IPS-18c (cell line): ENCODE results near the gene THSD4.

ENCODE experiments used
- H3K4me3 ChIP-seq: 2 replicates; pipeline ENCODE4 v1.7.0; 2013; ENCODE audit warnings: low read depth, mild to moderate bottlenecking, low read length, moderate library complexity; ENCODE audit not compliant: insufficient read depth
- H3K9me3 ChIP-seq: one replicate; pipeline ENCODE4 v1.6.1; 2013; ENCODE audit warnings: mild to moderate bottlenecking, low read length, moderate library complexity; ENCODE audit not compliant: control insufficient read depth, insufficient read depth

THSD4 gene

DNA sequence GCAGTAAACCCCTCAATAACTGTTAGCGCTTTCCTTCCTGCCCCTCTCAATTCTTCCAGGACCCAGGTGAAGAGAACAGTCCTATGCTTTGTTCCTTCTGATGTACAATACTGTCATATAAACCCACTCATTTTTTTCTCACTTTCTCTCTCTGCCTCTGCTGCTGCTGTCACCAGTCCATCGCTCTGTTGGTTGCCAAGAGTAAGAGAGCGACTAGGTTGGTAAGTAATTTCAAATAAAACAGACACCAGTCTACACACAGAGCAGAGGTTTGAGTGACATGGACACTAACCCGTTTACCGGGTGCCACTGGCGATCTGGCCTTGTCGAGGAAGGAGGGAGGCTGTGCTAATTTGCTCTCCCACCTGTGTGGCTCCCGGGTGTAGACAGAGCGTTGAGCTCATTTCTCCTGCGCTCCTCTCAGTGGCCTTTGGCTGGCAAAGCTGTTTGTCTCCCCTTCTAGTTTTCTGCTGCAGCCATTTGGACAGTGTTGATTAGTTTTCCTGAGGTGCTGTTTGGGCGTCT, 215.4 kb downstream of the THSD4 start:
- Histone ChIP-seq H3K4me3 (no peak overlapping the region), H3K9me3 (no peaks in the 10 kb centered on the region)

DNA sequence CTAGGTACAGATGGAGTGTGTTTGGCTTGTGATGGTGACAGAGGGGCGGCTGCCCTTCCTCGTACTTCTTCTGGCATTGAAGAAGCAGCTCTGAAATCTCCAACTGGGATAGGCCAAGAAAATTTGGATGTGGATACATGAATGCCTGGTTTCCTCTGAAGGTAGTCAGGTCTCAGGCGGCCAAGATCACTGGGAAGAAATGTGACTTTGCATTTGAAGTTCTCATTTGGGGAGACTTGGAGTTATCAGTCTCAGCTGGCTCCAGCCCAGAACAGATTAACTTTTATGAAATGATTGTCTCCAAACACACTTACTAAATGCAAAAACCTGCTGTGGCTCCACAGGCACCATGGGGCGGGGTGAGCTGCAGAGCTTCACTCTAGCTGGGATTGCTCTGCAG, 215.9 kb downstream of the THSD4 start:
- Histone ChIP-seq H3K9me3 (no peaks in the 10 kb centered on the region), H3K4me3 (no peak overlapping the region)

- H3K9me3 ChIP-seq = no peaks in the 10 kb centered on the region
- H3K4me3 ChIP-seq = no peak overlapping the region
These were observed 217.2 kb downstream of the THSD4 start for GRCh38 chr15:71332431-71333004.

DNA sequence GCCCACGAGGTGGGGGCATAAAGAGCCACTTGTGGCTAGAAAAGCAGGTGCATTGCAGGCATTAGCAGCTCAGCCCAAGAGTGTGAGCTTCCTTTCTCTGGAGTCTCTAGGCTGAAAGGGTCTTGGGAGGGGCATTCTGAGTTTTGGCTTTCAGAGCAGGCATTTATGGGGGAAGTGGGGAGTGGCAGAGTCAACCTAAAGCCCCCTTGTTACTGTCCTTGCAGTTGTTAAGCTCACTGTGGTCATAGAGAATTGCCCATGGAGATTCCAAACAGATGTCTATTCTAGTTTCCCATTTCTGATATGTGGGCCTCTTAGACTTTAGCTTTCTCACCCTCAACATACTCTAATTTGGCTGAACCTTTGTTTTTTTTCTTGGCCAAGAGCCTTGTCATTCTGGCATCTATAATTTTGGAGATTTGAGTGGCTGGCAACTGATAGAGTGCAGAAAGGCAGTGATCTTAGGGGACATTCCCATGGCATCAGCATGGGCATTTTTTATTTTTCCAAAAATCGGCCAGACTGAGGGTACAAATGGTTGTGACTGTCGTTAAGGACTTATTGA, 217.9 kb downstream of the THSD4 start:
- Histone ChIP-seq H3K9me3 (no peaks in the 10 kb centered on the region), H3K4me3 (no peak overlapping the region)

DNA sequence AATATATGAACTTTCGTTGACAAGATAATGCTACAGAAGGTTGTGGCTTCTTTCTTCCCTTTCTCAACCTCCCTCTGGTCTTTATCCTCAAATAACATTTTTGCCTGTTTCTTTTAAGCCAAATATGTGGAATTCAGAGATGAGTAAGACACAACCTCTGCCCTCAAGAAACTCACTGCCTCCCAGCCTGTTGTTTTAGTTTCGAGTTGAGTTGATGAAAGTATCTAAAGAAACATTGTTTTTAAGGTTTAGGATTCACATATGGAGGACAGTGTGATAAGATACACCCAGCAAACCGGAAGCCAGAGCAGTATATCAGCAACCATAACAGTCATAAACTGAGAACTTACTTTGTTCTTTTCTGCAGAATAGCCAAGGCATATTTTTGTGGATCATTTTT, 218.6 kb downstream of the THSD4 start:
- Histone ChIP-seq H3K9me3 (no peaks in the 10 kb centered on the region), H3K4me3 (no peak overlapping the region)

GRCh38 chr15:71334434-71334833, 219.2 kb downstream of the THSD4 start:
- H3K4me3 ChIP-seq = no peak overlapping the region
- H3K9me3 ChIP-seq = no peaks in the 10 kb centered on the region

DNA sequence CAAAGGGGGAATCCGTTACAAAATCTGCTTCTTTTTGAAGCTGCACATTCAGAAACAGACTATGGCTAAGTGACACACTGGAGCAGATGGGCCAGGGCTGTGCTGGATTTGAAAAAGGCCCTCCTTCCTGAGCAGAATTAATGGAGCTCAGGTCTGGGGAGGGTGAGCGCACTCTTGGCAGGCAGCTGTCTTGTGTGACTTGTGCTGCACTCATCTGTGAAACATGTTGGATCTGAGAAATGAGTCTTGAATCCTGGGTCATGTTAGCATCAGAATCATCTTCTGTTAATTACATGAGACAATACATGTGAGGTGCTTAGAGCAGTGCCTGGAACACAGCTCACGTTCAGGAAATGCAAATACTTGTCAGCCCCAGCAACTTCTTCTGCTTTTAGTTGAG, 219.6 kb downstream of the THSD4 start:
- H3K4me3 ChIP-seq = no peak overlapping the region
- no peaks in the 10 kb centered on the region for H3K9me3 ChIP-seq

DNA sequence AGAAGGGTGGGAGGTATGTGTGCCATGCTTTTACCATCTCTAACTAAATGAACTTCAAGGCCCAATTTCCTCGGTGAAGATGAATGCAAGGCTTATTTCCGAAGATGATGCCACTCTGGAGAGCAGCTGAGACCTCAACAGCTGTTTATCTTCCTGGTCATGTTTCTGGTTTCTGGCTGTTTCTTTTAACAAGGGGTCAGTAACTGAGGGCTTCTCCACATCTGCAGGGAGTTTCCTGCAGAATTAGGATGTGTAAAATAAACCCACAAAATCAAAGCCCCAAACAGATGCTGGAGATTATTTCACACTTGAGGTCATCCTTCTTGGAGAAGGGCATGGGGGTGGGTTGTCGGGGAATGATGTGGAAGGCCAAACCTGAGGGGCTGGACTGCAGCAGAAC, 220.3 kb downstream of the THSD4 start:
- H3K9me3 ChIP-seq = no peaks in the 10 kb centered on the region
- no peak overlapping the region for H3K4me3 ChIP-seq

DNA sequence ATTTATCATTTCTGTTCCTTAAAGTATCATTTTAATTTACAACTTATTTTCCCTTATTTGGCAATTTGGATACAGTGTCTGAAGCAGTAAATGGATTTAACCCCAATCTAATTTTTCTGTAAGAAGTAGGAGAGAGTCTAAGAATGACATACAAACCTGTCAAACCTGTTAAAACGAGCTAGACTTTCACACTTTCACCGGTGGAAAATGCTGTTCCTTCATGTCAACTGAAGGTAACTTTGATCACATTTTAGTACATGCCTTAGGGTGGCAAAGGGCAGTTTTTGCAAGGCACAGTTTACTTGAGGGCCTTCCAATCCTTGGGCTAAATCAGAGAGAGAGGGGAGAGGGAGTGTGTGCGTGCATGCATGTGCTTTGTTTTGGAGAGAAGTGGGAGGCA, 221.4 kb downstream of the THSD4 start:
- H3K4me3 ChIP-seq = no peak overlapping the region

DNA sequence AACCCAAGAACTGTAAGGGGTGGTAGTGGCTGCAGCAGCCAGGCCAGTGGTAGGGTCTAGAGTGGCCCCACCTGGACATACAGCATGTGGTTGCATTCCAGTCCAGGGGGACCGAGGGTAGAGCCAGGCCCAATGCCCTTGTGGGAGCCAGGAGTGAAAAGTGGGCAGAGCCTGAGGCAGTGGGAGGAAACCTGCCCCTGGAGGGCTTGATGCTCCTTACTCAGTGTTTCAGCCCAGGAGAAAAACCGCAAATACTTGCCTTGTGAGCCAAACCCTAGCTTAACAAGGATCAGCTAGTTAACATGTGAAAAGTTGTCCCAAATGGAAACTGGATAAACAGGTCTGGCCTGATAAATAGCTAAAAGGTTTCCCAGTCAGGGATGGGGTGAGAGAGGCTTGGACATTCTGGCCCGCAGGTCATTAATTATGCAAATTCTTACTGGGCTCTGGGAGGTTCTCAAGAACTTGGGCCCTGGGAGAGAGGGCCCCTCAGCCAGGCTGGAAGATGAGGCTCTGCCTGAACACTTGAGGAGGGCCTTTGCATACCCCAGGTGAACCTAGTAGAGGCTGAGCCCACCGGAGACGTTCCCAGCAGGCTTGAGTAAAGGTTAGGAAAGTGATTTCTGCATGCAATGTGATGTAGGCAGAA, 222.1 kb downstream of the THSD4 start:
- no peak overlapping the region for H3K4me3 ChIP-seq
- H3K9me3 ChIP-seq = no peaks in the 10 kb centered on the region

More for the DNA sequence above, 221.4 kb downstream of the THSD4 start:
- H3K9me3 ChIP-seq = no peaks in the 10 kb centered on the region

- Histone ChIP-seq H3K9me3 (no peaks in the 10 kb centered on the region), H3K4me3 (no peak overlapping the region)
These were observed 223.0 kb downstream of the THSD4 start for GRCh38 chr15:71338265-71338664.

DNA sequence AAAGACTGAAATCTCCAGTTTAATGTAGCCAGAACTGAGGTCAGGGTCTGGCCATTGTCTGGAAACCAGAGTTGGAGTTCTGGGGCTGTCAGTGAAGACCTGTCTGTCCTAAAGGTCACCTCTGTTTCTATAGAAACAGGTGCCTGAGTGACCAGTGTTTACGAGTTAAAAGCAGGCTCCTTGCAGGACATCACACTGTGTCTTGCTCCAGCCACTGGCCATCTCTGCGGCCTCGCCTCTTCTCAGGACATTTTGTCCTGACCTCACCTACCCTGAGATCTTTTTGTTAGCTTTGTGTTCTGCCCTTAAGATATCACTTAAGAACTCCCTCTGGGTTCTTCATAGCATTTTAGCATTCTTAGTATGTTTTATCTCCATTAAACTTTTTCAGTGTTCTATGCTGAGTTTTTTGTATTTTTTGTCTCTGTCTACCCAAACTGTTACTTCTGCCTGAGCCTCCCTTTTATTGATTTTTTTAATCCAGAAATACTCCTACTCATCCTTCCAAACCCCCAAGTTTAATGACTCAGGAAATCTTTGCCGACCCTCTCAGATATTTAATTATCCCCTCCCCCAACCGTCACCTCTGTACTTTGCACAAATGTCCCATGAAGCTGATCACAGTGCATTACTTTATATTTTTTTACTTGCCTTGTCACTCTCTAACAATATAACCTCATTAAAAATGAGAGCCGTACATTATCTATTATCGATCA, 223.7 kb downstream of the THSD4 start:
- Histone ChIP-seq H3K9me3 (no peaks in the 10 kb centered on the region), H3K4me3 (no peak overlapping the region)

GRCh38 chr15:71341811-71342550, 226.7 kb downstream of the THSD4 start:
- Histone ChIP-seq H3K9me3 (no peaks in the 10 kb centered on the region), H3K4me3 (no peak overlapping the region)

GRCh38 chr15:71342658-71343057, 227.4 kb downstream of the THSD4 start:
- Histone ChIP-seq H3K4me3 (no peak overlapping the region), H3K9me3 (no peaks in the 10 kb centered on the region)

GRCh38 chr15:71344316-71344715, 229.0 kb downstream of the THSD4 start:
- H3K9me3 ChIP-seq = no peaks in the 10 kb centered on the region

DNA sequence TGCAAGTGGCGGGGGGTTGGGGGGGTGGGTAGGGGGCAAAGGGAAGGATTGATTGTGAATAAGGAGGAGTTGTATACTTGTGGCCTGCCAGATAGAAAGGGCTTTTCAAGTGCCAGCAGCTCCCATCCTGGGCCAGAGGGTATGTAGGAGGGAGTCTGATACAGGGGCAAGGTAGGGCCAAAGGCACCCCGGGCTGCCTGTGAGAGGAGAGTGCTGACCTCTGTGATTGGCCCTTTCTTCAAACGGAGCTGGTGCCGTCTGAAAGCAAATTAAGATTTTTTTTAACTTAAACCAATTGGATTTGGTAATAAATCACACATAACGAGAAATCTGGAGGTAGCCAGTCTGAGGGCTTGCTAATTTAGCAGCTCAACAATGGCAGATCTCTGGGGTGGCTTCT, 229.9 kb downstream of the THSD4 start:
- H3K4me3 ChIP-seq = no peak overlapping the region
- no peaks in the 10 kb centered on the region for H3K9me3 ChIP-seq

More at GRCh38 chr15:71344316-71344715, 229.0 kb downstream of the THSD4 start:
- no peak overlapping the region for H3K4me3 ChIP-seq

GRCh38 chr15:71346464-71346863, 231.2 kb downstream of the THSD4 start:
- Histone ChIP-seq H3K4me3 (no peak overlapping the region), H3K9me3 (no peaks in the 10 kb centered on the region)
